Prostate gland (tissue), 2 donors: ENCODE measurements around the gene IDNK. TPM values are rescaled to one million over a fixed set of nuclear protein-coding genes. Genes with fewer than 3 reads are reported as not detected.

Experiments used
- DNase-seq: peaks from one replicate; pipeline ENCODE4 v3.0.0-alpha.2; 2019; ENCODE audit warnings: low spot score
- H3K27ac ChIP-seq, 2 donors: fragments of 200-600 bp; sonication (generic); 2 replicates each; pipeline ENCODE4 v1.5.1; 2017 to 2019
- H3K27me3 ChIP-seq: fragments of 200-600 bp; sonication (generic); replicated peaks from 2 replicates; pipeline ENCODE4 v1.5.1; 2019; ENCODE audit not compliant: insufficient read depth
- H3K36me3 ChIP-seq, 2 donors: fragments of 200-600 bp; sonication (generic); 1 replicate in 1 of 2; 2 replicates in 1 of 2; pipeline versions ENCODE4 v1.5.1 to v1.8.1; 2017 to 2019
- H3K4me1 ChIP-seq: fragments of 200-600 bp; sonication (generic); replicated peaks from 2 replicates; pipeline ENCODE4 v1.5.1; 2019
- H3K4me3 ChIP-seq, 2 donors: fragments of 200-600 bp; sonication (generic); 2 replicates each; pipeline ENCODE4 v1.5.1; 2017 to 2019
- H3K9me3 ChIP-seq: fragments of 200-600 bp; sonication (generic); 2 replicates; pipeline ENCODE4 v1.5.1; 2017
- POLR2A ChIP-seq: fragments of 450-650 bp; IDR thresholded peaks from one replicate; pipeline ENCODE4 v1.6.1; 2016; ENCODE audit warnings: antibody characterized with exemption, mild to moderate bottlenecking
- POLR2AphosphoS5 ChIP-seq: sonication (generic); formaldehyde crosslinking; IDR thresholded peaks from one replicate; pipeline ENCODE4 v1.6.1; 2017; ENCODE audit warnings: antibody characterized with exemption
- WGBS: methylation state at CpG from one replicate; pipeline ENCODE4 v1.1.5; 2018; 5-methylcytosine and 5-hydroxymethylcytosine counted together
- intact Hi-C: fragments of 100-400 bp; cut with DNase I; formaldehyde crosslinking; loops from one replicate; pipeline ENCODE4 v1.14.2; 2022
- total RNA-seq, 2 donors: library from RNA; depleted of rRNA; stranded (reverse); fragments of >200 nt; gene quantifications; one replicate each; pipeline ENCODE4 v1.1.0, GENCODE V29; 2016
- TF ChIP-seq, protein P1 (sequence below), 4 experiments: fragments of 200-600 bp in 2 of 4; fragments of 450-650 bp in 2 of 4; sonication (generic) in 2 of 4; IDR thresholded peaks; 1 replicate in 3 of 4; 2 replicates in 1 of 4; pipeline ENCODE4 v1.5.1; 2016 to 2019; ENCODE audit warnings: antibody characterized with exemption in 4 of 4, mild to moderate bottlenecking in 2 of 4, moderate library complexity in 2 of 4

Gene IDNK
- 10 to 100 TPM in 1 of 2 donors, 1 to 10 TPM in 1; 8.4 to 11.1 TPM for total RNA-seq

- Histone ChIP-seq H3K27me3 (no peaks in the 10 kb centered on the region), H3K4me1 (no peaks in the 10 kb centered on the region), H3K4me3 (peak within 1 kb of the TSS; percentile 84 to 89), H3K27ac (peak within 1 kb of the TSS; percentile 90 to 91), H3K9me3 (no peaks in the 10 kb centered on the region), H3K36me3 (no peaks in the 10 kb centered on the region)
- peak; percentile 35 for DNase-seq
- peak; percentile 10 for TF ChIP-seq POLR2A
- no peak for TF ChIP-seq POLR2AphosphoS5
- TF ChIP-seq, protein P1, sequence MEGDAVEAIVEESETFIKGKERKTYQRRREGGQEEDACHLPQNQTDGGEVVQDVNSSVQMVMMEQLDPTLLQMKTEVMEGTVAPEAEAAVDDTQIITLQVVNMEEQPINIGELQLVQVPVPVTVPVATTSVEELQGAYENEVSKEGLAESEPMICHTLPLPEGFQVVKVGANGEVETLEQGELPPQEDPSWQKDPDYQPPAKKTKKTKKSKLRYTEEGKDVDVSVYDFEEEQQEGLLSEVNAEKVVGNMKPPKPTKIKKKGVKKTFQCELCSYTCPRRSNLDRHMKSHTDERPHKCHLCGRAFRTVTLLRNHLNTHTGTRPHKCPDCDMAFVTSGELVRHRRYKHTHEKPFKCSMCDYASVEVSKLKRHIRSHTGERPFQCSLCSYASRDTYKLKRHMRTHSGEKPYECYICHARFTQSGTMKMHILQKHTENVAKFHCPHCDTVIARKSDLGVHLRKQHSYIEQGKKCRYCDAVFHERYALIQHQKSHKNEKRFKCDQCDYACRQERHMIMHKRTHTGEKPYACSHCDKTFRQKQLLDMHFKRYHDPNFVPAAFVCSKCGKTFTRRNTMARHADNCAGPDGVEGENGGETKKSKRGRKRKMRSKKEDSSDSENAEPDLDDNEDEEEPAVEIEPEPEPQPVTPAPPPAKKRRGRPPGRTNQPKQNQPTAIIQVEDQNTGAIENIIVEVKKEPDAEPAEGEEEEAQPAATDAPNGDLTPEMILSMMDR (IDR thresholded peaks at IDR 0.05), result no peak
- intact Hi-C loops, result loop anchor here (5.0 to 10.0 kb wide), 2 partner anchors 192 to 294 kb away; partner anchors contain the start of gene GKAP1
- under 1% methylated on average over 64 of the region's 79 CpGs for WGBS
These were observed at the start of gene IDNK for GRCh38 chr9:83622939-83623678. TSS of gene IDNK (plus strand) at chr9:83623143. CDS start at chr9:83623172, 29 bp downstream.

DNA sequence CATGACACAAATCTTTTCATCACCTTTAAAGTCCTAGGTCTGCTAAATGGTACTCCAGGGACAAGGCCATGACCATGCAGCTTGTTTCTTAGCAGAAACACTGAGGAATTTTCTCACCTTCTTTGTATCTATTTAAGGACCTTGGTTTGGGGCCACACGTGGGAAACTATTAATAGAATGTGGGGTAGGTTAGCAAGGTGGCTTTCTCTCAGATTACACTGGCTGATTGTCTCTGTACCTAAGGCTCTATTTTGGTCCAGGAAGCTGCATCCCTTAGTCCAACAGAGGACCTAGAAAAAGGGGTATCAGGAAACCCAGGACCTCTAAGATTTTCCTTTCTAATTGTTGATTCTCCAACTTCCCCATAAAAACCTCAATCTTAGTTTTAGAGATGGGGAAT lies 48.5 kb upstream of the IDNK start:
- H3K27me3 ChIP-seq, result no peaks in the 10 kb centered on the region
- no peak for DNase-seq
- intact Hi-C loops, result no loop called here
- H3K4me1 ChIP-seq, result no peaks in the 10 kb centered on the region
- 56% methylated on average over 1 of the region's 1 CpG for WGBS
- no peak overlapping the region for H3K27ac ChIP-seq
- H3K4me3 ChIP-seq, result no peak overlapping the region
- no peaks in the 10 kb centered on the region for H3K9me3 ChIP-seq
- no peaks in the 10 kb centered on the region for H3K36me3 ChIP-seq
- TF ChIP-seq POLR2AphosphoS5, result no peak
- TF ChIP-seq, protein P1 (IDR thresholded peaks at IDR 0.05), result no peak
- no peak for TF ChIP-seq POLR2A

DNA sequence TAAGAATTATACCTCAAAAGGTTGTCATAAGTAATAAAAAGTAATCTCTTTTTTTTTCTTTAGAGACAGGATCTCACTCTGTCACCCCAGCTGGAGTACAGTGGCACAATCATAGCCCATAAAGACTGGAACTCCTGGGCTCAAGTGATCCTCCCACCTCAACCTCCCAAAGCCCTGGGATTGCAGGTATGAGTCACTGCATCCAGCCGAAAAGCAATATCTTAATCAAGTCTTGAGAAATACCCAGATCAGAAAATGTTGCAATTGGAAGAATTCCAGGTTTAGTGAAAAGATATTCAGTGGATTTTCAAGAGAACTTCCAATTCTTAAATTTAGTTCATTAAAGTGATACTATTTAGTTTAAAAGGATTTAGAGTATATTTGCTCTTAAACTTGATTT lies 40.9 kb upstream of the IDNK start:
- no peaks in the 10 kb centered on the region for H3K9me3 ChIP-seq
- no peak for DNase-seq
- no peak overlapping the region for H3K27ac ChIP-seq
- intact Hi-C loops, result no loop called here
- H3K4me3 ChIP-seq, result no peak overlapping the region
- no peaks in the 10 kb centered on the region for H3K36me3 ChIP-seq
- WGBS, result 83% methylated on average over 1 of the region's 1 CpG
- TF ChIP-seq POLR2AphosphoS5, result no peak
- no peaks in the 10 kb centered on the region for H3K27me3 ChIP-seq
- H3K4me1 ChIP-seq, result no peaks in the 10 kb centered on the region

DNA sequence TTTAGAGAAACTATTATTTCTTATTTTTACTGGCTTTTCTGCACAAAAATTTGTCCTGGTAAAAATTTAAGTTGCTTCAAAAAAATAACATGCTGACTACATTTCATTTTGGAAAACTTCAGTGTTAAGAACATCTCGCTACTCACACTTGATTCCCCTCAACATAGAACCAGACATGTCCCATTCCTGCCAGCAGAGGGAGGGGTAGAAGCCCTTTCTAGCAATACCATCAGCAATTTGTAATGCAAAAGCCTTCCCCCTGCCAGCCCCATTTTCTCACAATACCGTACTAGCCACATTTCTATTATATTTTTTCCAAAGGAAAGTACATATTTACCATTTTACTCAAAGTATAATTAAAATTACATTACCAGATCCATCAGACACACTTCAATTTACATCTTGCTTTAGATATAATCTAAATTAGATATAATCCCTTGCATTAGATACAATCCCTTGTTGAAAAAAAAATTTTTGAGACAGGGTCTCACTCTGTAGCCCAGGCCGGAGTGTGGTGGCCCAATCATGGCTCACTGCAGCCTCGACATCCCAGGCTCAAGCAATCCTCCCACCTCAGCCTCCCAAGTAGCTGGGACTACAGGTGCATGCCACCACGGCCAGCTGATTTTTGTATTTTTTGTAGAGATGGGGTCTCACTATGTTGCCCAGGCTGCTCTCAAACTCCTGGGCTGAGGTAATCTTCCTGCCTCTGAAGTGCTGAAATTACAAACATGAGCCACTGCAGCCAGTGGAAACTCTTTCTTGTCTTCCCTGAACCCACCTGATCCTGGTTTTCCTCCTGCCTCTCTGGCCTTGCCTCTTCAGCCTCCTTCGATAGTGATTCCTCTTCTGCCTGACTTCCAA lies 39.6 kb upstream of the IDNK start:
- no peaks in the 10 kb centered on the region for H3K4me1 ChIP-seq
- no peaks in the 10 kb centered on the region for H3K36me3 ChIP-seq
- no peak overlapping the region for H3K4me3 ChIP-seq
- TF ChIP-seq, protein P1 (IDR thresholded peaks at IDR 0.05), result peak; percentile 24 to 69 (median 42)
- TF ChIP-seq POLR2A, result no peak
- no peak for TF ChIP-seq POLR2AphosphoS5
- DNase-seq, result peak; percentile 21
- intact Hi-C loops, result no loop called here
- H3K9me3 ChIP-seq, result no peaks in the 10 kb centered on the region
- no peak overlapping the region for H3K27ac ChIP-seq
- 74% methylated on average over 6 of the region's 6 CpGs for WGBS
- no peaks in the 10 kb centered on the region for H3K27me3 ChIP-seq

DNA sequence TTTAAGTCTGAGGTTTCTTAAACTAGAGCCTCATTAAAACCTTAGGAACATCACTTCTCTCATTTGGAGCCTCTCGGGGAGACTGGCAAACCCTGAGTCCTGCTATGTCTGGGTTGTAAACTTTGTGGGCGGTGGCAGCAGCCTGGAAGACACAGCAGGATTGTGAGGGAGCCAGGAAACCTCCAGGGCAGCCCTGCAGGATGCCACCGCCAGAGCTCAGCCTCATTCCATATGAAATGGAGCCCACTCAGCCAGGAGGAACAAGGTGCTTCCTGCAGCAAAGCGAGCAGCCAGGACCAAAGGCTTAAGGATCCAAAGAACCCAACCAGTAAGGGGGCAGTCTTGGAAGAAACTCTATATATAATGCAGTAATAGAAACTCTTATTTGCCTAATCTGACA lies 37.9 kb upstream of the IDNK start:
- WGBS, result 77% methylated on average over 4 of the region's 4 CpGs
- TF ChIP-seq POLR2A (no peak), POLR2AphosphoS5 (no peak)
- TF ChIP-seq, protein P1 (IDR thresholded peaks at IDR 0.05), result no peak

More for the DNA sequence above, 37.9 kb upstream of the IDNK start:
- H3K27ac ChIP-seq, result no peak overlapping the region
- DNase-seq, result no peak
- H3K9me3 ChIP-seq, result no peaks in the 10 kb centered on the region
- no peaks in the 10 kb centered on the region for H3K36me3 ChIP-seq
- H3K27me3 ChIP-seq, result no peaks in the 10 kb centered on the region
- no peaks in the 10 kb centered on the region for H3K4me1 ChIP-seq
- intact Hi-C loops, result no loop called here
- no peak overlapping the region for H3K4me3 ChIP-seq
